Fibroblast of villous mesenchyme (primary cell): ENCODE results near the gene ZNF584. TPM values are rescaled to one million over a fixed set of nuclear protein-coding genes. Genes with fewer than 3 reads are reported as not detected.
A peak's percentile ranks its signal among the peaks of the same experiment; 100 is the strongest.

Source experiments
- DNase-seq: peaks from one replicate; pipeline ENCODE4 v3.0.0-alpha.2; 2010; ENCODE audit warnings: low read depth
- H3K4me3 ChIP-seq: 2 replicates; pipeline ENCODE4 v1.5.1; 2011; ENCODE audit warnings: low read depth, mild to moderate bottlenecking, low read length
- CTCF ChIP-seq: IDR thresholded peaks from 2 replicates; pipeline ENCODE4 v1.5.1; 2012; ENCODE audit warnings: low read depth, mild to moderate bottlenecking, low read length; ENCODE audit not compliant: insufficient read depth
- total RNA-seq: library from RNA; depleted of rRNA; stranded (reverse); fragments of >200 nt; gene quantifications from 2 replicates; pipeline ENCODE4 v1.2.3, GENCODE V29; 2012

The ZNF584 gene
- total RNA-seq, 1 donor, result 26.3 TPM

- DNase-seq, result no peak
- peak overlapping the region; percentile 93 for H3K4me3 ChIP-seq
- TF ChIP-seq CTCF, result peak; percentile 49
Observed at GRCh38 chr19:58406818-58407657, 1.4 kb upstream of the ZNF584 start.

GRCh38 chr19:58407658-58408151, 744 bp upstream of the ZNF584 start:
- no peak for TF ChIP-seq CTCF
- peak overlapping the region; percentile 93 for H3K4me3 ChIP-seq
- peak; percentile 28 for DNase-seq

- TF ChIP-seq CTCF, result no peak
- no peak for DNase-seq
- H3K4me3 ChIP-seq, result peak overlapping the region; percentile 93
Observed at GRCh38 chr19:58409010-58409790, 751 bp downstream of the ZNF584 start.

GRCh38 chr19:58416604-58417003, 8.2 kb downstream of the ZNF584 start:
- TF ChIP-seq CTCF, result no peak
- DNase-seq, result no peak
- no peak overlapping the region for H3K4me3 ChIP-seq

- H3K4me3 ChIP-seq, result no peak overlapping the region
- TF ChIP-seq CTCF, result no peak
- no peak for DNase-seq
Observed at GRCh38 chr19:58417071-58417470, 8.6 kb downstream of the ZNF584 start.

- TF ChIP-seq CTCF, result no peak
- H3K4me3 ChIP-seq, result no peak overlapping the region
- DNase-seq, result no peak
Observed at GRCh38 chr19:58428617-58429016, 20.2 kb downstream of the ZNF584 start.
